ENCODE results near the gene AIP.
A peak's percentile ranks its signal among the peaks of the same experiment; 100 is the strongest.

AIP gene

GRCh38 chr11:67441731-67442351, 41.0 kb upstream of the AIP start:
- TF ChIP-seq CTCF (conservative IDR thresholded peaks at IDR 0.05; ENCODE audit: low read length): no peak
- no peak for DNase-seq (ENCODE audit: low read depth)
- H3K4me3 ChIP-seq (ENCODE audit: low read length): peak overlapping the region; percentile 82; the same call in 1 of the 2 replicates

GRCh38 chr11:67442504-67443404, 40.1 kb upstream of the AIP start:
- no peak for DNase-seq (ENCODE audit: low read depth)
- H3K4me3 ChIP-seq (ENCODE audit: low read length): peak overlapping the region; percentile 82
- TF ChIP-seq CTCF (conservative IDR thresholded peaks at IDR 0.05; ENCODE audit: low read length): no peak

- DNase-seq (ENCODE audit: low read depth): no peak
- H3K4me3 ChIP-seq (ENCODE audit: low read length): no peak overlapping the region
- TF ChIP-seq CTCF (conservative IDR thresholded peaks at IDR 0.05; ENCODE audit: low read length): no peak
Measured at GRCh38 chr11:67445515-67445914, 37.3 kb upstream of the AIP start.

GRCh38 chr11:67448220-67448609, 34.6 kb upstream of the AIP start:
- H3K4me3 ChIP-seq (ENCODE audit: low read length): no peak overlapping the region
- TF ChIP-seq CTCF (conservative IDR thresholded peaks at IDR 0.05; ENCODE audit: low read length): no peak
- DNase-seq (ENCODE audit: low read depth): no peak

- H3K4me3 ChIP-seq (ENCODE audit: low read length): no peak overlapping the region
- TF ChIP-seq CTCF (conservative IDR thresholded peaks at IDR 0.05; ENCODE audit: low read length): no peak
- no peak for DNase-seq (ENCODE audit: low read depth)
Measured at GRCh38 chr11:67449116-67449844, 33.5 kb upstream of the AIP start.

- DNase-seq (ENCODE audit: low read depth): no peak
- H3K4me3 ChIP-seq (ENCODE audit: low read length): no peak overlapping the region
- no peak for TF ChIP-seq CTCF (conservative IDR thresholded peaks at IDR 0.05; ENCODE audit: low read length)
Measured at GRCh38 chr11:67450796-67451657, 31.8 kb upstream of the AIP start.
